Stimulated activated CD4-positive, alpha-beta T cell treated with anti-CD3 and anti-CD28 coated beads, Interleukin-12 subunit alpha, Interleukin-12 subunit beta, amount 100 ng/mL, for 24 hours (primary cell): Measurements from ENCODE around the gene TP73.
A peak's percentile ranks its signal among the peaks of the same experiment; 100 is the strongest.
"Not testable (repeated sequence)": the region's sequence is repeated elsewhere in the genome, so short reads cannot be mapped to it uniquely, and the experiment has no call there.

Source experiments
- DNase-seq, 2 experiments: peaks; one replicate each; pipeline ENCODE4 v3.0.0-alpha.2; 2020; ENCODE audit warnings: low read depth in 2 of 2

TP73 gene

DNA sequence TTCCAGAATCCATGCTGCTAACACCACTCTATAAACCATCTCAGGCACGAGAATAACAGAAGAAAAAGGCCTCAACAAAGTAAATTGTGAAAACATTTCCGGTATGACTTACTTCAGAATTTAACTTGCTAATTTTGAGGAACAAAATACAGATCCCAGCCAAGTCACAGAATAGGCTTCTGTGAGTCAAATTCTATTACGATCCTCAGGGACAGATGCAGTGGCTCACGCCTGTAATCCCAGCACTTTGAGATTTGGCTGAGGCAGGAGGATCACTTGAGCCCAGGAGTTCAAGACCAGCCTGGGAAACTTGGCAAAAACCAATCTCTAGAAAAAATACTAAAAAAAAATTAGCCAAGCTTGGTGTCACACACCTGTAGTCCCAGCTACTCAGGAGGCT, 91.1 kb downstream of the TP73 start:
- DNase-seq, result no peak

DNA sequence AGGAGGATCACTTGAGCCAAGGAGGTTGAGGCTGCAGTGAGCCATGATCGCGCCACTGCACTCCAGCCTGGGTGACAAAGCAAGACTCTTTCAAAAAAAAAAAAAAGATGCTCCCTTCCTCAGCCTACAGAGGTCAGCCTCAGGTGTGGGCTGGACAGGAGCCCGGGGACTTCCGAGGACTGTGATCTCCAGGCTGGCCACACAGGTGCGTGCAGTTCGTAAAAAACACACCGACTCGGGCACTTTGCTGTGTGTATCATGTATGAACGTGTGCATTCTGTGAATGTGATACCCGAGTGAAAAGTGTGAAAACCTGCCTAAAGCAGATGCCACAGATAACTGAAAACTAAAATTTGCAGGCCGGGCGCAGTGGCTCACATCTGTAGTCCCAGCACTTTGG, 91.5 kb downstream of the TP73 start:
- no peak for DNase-seq

DNA sequence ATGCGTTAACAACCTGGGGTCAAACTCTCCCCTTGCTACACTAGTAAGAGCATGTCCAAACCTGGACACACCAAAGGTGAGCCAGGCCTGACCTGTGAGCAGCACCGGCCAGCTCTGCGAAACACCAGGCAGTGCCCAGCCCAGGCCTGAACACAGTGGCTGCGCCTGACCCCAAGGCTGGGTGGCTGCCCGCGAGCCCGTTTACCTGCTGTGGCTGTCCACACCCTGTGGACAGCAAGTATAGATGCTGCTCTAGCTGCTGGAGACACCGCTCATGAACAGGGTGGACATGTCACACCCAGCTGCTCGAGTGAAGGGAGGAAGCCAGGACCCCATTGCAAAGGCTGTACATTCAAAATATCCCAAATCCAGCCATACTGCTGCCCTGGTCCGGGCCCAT, 92.3 kb downstream of the TP73 start:
- no peak for DNase-seq

DNA sequence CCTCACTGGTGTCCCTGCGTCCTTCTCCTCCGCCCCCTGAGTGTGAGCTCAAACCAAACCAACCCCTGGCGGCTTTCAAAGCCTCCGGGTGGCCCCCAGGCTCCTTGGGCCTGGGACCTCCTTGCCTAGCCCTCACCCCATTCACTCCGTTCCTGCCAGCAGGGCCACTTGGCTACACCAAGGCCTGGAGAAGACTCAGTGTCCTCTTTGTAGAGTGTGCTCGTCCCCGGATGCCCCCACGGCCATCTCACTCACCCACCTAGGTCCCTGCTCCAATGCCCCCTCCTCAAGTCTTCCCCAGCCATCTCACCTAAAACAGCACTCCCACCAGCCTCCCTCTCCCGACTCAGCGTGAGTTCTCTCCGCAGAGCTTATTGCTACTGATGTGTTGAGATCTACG, 92.8 kb downstream of the TP73 start:
- DNase-seq, result no peak

DNA sequence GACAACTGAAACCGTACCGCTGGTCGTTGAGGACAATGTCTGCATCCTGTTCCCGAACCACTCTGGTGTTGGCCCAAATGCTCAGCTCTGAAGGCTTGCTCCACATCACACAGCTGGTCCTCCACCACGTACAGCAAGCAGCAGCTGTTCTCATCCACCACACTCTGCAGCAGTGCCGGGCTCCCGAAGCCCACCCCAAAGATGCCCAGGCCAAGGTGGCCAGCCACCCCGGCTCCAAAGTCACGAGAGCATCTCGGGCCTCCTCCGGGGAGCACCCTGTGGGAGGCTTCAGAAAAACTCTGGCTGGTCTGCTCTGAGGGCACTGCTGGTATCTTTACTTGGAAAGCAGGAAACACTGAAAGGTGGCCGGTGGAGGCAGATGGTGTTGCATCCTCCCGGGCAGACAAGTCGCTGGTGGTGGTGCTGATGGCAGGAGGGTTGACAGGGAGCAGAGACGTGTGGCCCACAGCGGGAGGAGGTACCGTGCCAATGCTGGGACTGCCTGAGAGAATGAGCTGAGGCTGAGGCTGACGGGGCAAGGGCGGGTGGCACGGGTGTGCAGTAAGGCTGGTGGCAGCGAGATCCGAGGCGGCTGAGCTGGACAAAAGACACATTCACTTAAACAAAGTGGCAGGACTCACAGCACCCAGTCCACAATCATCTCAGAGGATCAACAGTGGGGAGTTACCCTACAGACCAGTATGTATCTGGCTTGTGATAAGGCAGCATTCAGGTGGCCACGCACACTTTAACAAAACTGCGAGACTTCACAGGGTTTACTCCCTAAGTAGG, 93.5 kb downstream of the TP73 start:
- no peak for DNase-seq

DNA sequence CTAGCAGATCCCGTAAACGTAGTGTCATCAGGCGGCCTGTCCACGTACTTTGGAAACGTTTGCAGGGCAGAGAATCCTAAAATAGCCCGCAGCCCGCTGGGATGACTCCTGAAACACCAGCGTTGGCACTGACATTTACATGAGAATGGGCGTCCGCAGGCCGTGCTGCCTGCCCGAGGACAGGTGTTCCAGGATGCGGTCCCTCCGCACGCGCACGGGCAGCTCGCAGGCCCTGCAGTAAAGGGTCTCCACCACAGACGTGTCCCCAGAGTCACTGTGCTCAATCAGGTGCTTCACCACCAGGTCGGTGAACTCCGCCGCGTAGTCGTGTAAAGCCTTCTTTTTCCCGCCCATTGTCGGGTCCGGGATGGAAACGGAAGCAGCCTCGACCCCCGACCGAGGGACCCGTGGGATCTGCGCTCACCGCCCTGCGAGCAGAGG, 94.1 kb downstream of the TP73 start:
- no peak for DNase-seq

DNA sequence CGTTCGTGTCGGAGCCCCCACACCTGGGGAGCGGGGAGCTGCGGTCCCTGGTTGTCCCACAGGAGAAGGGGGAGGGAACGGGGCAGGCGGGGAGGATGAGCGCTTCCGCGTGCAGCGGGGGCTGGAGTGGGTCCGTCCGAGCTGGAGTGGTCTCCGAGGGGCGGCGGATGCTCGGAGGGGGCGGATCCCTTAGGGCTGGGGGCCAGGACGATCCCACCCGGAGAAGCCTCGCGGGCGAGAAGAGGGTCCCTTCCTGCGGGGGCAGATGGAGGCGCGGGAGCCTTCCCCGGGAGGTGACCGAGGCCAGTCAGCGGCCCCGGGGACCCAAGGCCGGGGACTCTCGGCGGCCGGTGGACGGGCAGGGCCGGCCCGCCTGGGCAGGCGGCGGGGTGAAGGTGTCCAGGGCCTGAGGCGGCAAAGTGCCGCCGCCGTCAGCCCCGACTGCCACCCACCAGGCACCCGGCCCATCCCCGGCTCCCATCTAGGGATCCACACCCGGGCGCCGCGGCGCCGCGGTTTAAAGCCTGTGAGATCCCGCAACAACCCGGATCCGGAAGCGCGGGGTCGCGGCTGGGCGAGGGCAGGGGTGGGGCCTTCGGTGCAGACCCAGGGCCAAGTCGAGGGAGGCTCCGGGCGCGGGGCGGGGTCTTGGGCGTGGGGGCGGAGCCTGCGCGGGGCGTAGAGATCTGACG, 94.7 kb downstream of the TP73 start:
- peak; percentile 77 to 93 for DNase-seq

DNA sequence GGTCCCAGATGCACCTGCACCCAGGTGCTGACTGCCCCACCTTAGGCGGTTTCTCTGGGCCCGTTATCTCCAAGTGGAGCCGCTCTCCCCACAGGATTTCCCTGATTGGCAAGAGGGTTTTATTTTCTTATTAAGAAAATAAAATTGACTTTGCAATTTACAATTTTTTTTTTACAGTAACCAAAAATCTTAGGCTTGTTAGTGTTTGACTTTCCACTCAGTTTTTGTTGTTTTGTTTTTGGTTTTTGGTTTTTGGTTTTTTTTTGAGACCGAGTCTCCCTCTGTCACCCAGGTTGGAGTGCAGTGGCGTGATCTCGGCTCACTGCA, 95.2 kb downstream of the TP73 start:
- no peak for DNase-seq

DNA sequence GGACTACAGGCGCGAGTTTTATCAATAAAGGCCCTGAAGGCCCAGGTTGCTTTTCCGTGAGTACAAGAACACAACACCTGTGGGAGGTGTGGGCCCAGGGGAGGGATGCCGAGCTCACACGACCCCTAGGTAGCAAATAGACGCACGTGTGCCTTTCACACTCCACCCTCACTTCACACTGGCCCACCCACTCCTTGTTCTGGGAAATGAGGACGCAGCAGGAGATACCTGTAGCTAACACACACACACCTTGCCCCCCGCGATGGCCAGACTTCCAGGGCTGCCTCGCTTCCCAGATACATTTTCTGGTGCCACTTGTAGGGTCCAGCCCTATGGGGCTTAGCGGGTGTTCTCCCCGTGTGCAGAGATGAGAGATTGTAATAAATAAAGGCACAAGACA, 95.6 kb downstream of the TP73 start:
- no peak for DNase-seq

DNA sequence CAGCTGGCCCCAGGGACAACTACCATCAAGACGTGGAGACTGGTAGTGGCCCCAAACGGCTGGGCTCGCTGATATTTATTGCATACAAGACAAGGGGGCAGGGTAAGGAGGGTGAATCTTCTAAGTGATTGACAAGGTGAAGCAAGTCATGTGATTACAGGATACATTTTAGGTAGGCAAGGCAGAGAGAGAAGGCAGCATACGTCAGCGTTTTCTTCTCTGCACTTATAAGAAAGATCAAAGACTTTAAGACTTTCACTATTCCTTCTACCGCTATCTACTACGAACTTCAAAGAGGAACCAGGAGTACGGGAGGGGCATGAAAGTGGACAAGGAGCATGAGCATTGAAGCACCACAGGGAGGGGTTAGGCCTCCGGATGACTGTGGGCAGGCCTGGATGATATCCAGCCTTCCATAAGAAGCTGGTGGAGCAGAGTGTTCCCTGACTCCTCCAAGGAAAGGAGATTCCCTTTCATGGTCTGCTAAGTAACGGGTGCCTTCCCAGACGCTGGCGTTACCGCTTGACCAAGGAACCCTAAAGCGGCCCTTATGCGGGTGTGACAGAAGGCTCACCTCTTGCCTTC, 96.1 kb downstream of the TP73 start:
- DNase-seq, result not testable (repeated sequence)

DNA sequence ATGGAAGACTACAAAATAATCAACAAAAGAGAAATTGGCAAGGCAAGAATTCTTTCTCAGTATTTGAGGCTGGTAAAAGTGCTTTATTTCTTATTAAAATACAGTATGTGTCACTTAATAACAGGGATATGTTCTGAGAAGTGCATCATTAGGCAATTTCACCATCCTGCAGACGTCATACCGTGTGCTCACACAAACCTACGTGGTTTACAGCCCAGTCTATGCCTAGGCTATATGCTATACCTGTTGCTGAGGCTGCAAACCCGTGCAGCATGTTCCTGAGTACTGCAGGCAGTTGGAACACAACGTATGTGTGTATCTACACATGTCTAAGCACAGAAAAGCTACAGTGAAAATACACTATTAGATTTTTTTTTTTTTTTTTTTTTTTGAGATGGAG, 97.2 kb downstream of the TP73 start:
- DNase-seq, result no peak

DNA sequence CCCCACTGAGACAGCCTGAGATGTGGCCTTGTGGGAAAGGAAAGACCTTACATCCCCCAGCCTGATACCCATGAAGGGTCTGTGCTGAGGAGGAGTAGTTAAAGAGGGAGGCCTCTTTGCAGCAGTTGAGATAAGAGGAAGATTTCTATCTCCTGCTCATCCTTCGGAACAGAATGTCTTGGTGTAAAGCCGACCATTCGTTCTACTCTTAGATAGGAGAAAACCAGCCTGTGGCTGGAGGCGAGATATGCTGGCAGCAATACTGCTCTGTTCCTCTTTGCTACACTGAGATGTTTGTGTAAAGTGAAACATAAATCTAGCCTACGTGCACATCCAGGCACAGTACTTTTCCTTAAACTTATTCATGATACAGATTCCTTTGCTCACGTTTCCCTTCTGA, 98.4 kb downstream of the TP73 start:
- no peak for DNase-seq

DNA sequence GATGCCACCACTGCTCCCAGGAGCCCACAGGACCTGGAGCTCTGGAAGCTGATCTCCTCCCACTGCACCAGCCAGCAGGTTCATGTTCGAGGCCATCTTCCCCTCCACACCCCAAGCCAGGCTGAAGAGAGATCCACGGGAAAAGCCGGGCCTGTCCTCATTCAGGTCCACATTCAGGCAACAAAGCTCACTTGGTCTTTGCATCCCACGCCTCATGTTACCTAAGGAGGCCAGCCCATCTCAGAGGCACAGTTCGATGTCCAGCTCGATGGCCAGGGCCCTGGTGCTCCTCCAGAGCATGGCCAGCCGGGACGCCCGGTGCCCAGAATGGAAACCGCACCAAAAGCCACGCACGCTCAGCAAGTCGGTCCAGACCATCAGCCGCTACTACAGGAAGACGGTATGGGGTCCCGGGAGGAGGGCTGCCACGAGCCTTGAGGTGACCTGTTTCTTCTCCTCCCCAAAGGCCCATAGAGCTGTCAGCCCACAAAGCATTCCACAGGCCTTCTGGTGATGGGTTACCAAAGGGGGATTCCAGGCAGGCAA, 100.2 kb downstream of the TP73 start, which contains the start of gene CCDC27:
Gene CCDC27, plus strand, starts transcription at position 51 of the 546 bp plus-strand sequence. Its CDS starts 32 bp downstream, at position 83.
- DNase-seq, result no peak

DNA sequence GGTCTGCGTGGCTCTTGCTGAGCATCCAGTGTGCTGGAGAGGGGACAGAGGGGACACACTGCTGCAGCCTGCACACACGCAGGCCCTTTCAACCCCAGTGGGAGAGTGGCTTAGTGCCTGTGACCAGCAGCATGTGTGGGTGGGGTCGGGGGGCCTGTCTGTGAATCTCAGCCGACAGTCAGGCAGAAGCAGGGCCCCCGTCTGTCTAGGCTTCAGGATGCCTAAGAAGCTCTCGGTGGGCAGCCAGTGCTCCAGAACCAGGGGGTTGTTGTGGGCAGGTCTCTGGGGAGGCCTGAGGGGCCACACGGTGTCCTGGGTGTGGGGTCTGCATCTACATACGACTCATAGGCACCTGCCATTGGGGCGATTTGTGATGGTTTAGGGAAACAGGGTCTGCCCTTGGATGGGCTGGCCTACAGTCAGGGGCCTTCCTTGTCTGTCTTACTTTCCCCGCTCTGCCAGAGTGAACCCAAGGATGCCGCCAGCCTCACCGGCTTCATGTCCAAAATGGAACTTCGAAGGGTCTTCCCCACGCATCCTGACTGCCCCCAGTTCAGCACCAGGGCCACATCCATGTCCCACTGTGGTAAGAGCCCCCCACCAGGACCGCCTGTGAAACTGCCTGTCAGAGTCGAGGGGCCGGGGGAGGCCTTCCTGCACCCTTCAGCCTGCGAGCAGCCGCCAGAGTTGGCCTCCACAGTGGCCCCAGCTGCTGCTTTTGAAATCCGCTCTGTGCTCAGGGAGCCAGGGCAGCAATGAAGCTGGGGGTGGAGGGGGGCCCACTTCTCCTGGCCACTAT, 101.5 kb downstream of the TP73 start:
- no peak for DNase-seq

DNA sequence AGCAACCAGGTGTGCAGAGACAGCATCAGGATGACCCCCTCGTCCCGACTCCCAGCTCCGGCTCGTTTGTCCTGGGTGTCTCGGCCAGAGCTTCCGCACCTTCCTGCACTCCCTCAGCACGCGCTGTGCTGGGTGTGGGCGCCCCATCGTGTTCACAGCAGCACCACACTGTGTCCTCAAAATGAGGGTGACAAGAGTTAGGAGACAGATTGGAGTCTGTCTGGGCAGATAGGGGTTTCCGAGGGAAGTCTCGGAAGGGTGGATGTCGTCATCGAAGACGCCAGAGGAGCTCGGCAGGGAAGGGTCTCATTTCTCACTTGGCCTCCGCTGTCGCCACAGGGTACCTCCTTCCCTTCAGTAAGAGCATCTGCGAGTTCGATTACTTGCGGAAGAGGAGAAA, 104.1 kb downstream of the TP73 start:
- DNase-seq, result no peak

DNA sequence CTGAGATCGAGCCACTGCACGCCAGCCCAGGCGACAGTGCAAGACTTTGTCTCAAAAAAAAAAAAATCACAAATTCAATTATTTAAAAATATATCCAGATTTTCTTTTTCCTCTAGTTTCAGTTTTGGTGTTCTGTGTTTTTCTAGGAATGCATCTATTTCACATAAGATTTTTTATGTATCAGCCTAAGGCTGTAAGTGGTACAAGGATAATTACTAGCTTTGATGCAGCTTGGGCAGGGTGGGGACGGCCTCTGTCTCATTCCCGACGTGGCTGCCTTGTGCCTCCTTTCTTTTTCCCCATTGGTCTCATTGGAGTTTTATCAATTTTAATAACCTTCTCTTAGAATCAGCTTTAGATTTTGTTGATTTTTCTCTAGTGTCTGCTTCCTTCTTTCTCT, 106.8 kb downstream of the TP73 start:
- DNase-seq, result no peak

DNA sequence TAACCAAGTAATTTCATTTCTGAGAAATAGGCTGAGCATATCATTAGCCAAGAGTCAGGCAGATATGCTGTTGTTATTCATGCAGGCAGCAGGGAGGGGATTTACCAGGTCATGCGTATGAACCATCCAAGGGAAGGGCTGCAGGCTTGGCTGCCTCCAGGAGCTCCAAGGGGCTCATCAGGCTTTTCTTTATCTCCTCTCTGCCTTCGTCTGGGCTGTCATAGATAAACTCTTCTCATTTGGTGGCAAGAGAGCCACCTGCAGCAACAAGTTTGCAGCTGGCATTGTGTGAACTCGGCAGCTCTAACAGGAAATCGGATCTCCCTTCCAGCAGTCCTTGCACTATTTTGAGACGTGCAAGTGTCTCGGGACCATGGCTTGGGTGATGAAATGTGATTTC, 107.5 kb downstream of the TP73 start:
- no peak for DNase-seq

DNA sequence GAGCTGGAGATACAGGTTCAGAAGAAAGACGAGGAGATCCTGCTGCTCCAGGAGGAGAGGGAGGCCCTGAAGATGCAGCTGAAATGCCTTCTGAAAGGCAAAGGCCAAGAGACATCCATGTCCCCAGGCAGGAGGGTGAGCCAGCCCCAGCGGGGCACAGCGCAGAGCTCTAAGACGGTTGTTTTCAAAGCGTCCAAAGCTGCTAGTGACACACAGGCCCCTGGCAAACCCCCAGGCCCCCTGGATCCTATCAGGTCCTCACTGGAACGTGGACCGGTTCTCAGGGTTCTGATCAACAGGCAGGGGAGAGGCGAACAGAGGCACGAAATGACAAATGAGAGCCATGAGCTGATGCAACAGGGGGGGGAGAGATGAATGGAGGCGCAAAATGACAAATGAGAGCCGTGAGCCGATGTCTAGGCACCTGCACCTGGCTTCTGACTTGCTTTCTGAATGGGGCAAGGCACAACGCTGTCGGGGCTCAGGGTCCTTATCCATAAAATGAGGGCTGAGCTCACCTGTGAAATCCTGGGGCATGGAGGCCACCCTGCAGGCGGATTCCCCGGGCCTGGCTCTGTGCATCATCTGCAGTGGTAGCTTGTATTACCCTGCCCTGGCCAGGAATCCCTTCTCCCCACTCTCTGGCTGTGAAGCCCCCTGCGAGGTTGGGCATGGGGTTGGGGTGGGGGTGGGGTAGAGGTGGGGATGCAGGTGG, 109.1 kb downstream of the TP73 start:
- no peak for DNase-seq

DNA sequence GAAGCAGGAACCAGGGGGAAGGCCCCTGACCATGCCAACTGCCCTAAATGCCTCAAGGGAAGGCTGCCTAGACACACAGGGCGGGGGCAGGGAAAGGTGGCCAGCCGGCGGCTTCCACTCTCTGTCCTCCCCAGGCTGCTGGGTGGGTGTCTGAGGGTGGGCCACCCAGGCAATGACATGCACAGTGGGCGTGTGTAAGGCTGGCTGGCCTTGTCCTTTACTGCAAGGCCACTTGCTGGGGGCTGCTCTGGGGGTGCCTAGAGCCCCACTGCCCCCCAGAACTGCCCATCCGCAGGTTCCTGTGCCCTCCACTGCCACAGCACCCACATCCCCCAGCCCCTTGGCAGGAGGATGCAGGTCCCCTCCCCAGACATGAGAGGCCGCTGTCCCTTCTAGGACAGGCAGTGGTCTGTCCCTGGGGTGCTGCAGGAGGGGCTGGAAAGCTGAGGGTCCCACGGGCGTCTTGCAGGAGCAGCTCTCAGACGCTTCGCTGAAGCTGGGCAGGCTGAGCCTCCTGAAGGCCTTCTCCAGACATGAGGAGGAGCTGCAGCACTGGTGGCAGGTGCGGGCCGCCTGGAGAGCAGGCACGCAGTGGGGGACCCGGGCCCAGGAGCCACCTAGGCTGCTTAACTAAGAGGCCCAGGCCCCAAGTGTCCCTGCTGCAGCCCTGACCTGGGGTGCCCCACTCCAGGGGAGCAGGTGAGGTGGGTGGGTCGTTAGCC, 110.0 kb downstream of the TP73 start:
- DNase-seq, result no peak

DNA sequence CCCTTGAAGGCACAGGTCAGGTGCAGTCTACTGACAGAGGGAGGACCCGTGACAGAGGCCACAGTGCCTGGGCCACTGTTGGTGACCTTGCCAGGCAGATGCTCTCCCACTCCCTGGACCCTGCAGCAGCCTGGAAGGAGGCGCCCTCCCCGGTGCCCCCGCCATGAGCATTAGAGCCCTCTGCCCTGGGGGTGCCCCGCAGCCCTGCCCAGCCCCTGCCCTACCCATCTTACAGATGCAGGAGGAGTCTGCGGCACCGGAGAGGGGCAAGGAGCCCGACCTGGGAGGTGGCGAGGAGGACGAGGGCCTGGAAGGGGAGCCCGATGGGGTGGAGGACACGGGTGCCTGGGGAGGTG, 110.5 kb downstream of the TP73 start:
- DNase-seq, result no peak
